Measurements from ENCODE around the gene NFILZ. TPM values are rescaled to one million over a fixed set of nuclear protein-coding genes. Genes with fewer than 3 reads are reported as not detected.
"Not testable (repeated sequence)": the region's sequence is repeated elsewhere in the genome, so short reads cannot be mapped to it uniquely, and the experiment has no call there.

Gene NFILZ
- total and polyA plus RNA-seq, 10 donors, result not detected

DNA sequence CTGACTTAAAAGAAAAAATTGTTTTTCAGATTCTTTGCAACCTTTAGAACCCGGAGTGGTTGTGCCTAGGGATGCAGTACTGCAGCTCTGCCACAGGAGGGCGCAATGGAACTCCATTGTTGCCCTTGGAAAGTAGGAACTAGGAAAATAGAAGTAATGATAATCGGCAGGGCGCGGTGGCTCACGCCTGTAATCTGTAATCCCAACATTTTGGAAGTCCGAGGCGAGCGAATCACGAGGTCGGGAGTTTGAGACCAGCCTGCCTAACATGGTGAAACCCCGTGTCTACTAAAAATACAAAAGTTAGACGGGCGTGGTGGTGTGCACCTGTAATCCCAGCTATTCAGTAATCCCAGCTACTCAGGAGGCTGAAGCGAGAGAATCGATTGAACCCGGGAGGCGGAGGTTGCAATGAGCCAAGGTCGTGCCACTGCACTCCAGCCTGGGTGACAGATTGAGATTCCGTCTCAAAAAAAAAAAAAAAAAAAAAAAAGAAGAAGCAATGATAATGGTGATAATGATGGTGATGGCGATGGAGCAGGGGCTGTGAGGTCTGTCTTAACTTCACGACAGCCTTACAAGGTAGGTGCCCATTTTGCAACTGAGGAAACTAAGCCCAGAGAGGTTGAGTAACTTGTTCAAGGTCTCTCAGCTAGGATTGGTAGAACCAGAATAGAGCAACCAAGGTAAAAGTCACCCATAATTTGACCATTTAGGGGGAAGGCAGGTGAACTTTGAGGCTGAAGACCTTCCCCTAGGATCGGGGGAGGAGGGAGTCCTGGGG, 14.4 kb upstream of the NFILZ start:
- Histone ChIP-seq H3K9me3 (no peaks in the 10 kb centered on the region), H3K27ac (no peak overlapping the region), H3K27me3 (replicated peaks in 1 of 7) (peaks cover 0 to 8% (median 0%) of the 10 kb centered on the region in 7 donors), H3K36me3 (no peaks in the 10 kb centered on the region), H3K4me1 (peaks cover 0 to 24% (median 3%) of the 10 kb centered on the region in 6 donors), H3K4me3 (peak overlapping the region in 1 of 8 donors; percentile 8)
- intact Hi-C loops (cut with DNase I; ENCODE audit: low total_unique reads), result no loop called here
- 28 to 36% (median 31%) methylated on average over 23 of the region's 23 CpGs for WGBS, 5 donors
- DNase-seq, result peak; percentile 88
- TF ChIP-seq POLR2AphosphoS5 (IDR thresholded peaks at IDR 0.05) (peak in 1 of 3 donors; percentile 19), POLR2A (IDR thresholded peaks at IDR 0.05) (no peak)
- TF ChIP-seq, protein P1, sequence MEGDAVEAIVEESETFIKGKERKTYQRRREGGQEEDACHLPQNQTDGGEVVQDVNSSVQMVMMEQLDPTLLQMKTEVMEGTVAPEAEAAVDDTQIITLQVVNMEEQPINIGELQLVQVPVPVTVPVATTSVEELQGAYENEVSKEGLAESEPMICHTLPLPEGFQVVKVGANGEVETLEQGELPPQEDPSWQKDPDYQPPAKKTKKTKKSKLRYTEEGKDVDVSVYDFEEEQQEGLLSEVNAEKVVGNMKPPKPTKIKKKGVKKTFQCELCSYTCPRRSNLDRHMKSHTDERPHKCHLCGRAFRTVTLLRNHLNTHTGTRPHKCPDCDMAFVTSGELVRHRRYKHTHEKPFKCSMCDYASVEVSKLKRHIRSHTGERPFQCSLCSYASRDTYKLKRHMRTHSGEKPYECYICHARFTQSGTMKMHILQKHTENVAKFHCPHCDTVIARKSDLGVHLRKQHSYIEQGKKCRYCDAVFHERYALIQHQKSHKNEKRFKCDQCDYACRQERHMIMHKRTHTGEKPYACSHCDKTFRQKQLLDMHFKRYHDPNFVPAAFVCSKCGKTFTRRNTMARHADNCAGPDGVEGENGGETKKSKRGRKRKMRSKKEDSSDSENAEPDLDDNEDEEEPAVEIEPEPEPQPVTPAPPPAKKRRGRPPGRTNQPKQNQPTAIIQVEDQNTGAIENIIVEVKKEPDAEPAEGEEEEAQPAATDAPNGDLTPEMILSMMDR (IDR thresholded peaks at IDR 0.05 in 8 of 11, conservative IDR thresholded peaks at IDR 0.05 in 3 of 11), result peak; percentile 78 to 96 (median 93)

GRCh38 chr19:8616861-8617260, 13.6 kb upstream of the NFILZ start:
- H3K27ac ChIP-seq, result no peak overlapping the region
- TF ChIP-seq, protein P1 (IDR thresholded peaks at IDR 0.05 in 8 of 11, conservative IDR thresholded peaks at IDR 0.05 in 3 of 11), result no peak
- no peak for TF ChIP-seq POLR2AphosphoS5 (IDR thresholded peaks at IDR 0.05)
- TF ChIP-seq POLR2A (IDR thresholded peaks at IDR 0.05), result no peak
- H3K27me3 ChIP-seq (replicated peaks in 1 of 7), result peaks cover 0 to 12% (median 0%) of the 10 kb centered on the region in 7 donors
- no peaks in the 10 kb centered on the region for H3K9me3 ChIP-seq
- DNase-seq, result no peak
- H3K4me3 ChIP-seq, result no peak overlapping the region
- 74 to 93% (median 82%) methylated on average over 6 of the region's 6 CpGs for WGBS, 5 donors
- peaks cover 0 to 17% (median 3%) of the 10 kb centered on the region in 6 donors for H3K4me1 ChIP-seq
- intact Hi-C loops (cut with DNase I; ENCODE audit: low total_unique reads), result no loop called here
- H3K36me3 ChIP-seq, result no peaks in the 10 kb centered on the region

- WGBS, 5 donors, result 79 to 86% (median 81%) methylated on average over 15 of the region's 15 CpGs
Observed at GRCh38 chr19:8617325-8617724, 13.1 kb upstream of the NFILZ start.

DNA sequence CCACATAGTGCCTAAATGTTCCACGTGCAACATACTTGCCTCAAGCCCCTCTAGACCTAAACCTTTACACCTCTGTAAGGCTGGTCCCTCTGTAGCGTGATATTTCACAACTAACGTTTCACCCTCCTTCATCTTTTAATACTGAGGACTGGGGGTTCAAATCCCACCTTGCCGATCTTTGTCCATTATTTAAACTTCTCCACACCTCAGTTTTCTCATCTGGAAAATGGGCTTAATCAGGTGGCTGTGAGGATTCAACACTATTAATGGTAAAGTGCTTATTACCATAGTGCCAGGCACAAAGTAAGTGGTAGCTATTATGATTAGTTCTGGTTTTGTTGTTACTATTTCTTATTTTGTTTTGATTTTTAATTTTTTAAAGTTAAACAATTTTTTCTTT, 12.4 kb upstream of the NFILZ start:
- no peaks in the 10 kb centered on the region for H3K36me3 ChIP-seq
- DNase-seq, result no peak
- peaks cover 0 to 14% (median 3%) of the 10 kb centered on the region in 6 donors for H3K4me1 ChIP-seq
- TF ChIP-seq POLR2AphosphoS5 (IDR thresholded peaks at IDR 0.05), result no peak
- TF ChIP-seq POLR2A (IDR thresholded peaks at IDR 0.05), result no peak
- TF ChIP-seq, protein P1 (IDR thresholded peaks at IDR 0.05 in 8 of 11, conservative IDR thresholded peaks at IDR 0.05 in 3 of 11), result no peak
- no peak overlapping the region for H3K27ac ChIP-seq
- H3K4me3 ChIP-seq, result no peak overlapping the region
- WGBS, 5 donors, result 80 to 85% (median 81%) methylated on average over 4 of the region's 4 CpGs
- no peaks in the 10 kb centered on the region for H3K9me3 ChIP-seq
- intact Hi-C loops (cut with DNase I; ENCODE audit: low total_unique reads), result no loop called here
- peaks cover 0 to 12% (median 0%) of the 10 kb centered on the region in 7 donors for H3K27me3 ChIP-seq (replicated peaks in 1 of 7)

More at GRCh38 chr19:8617325-8617724, 13.1 kb upstream of the NFILZ start:
- intact Hi-C loops (cut with DNase I; ENCODE audit: low total_unique reads); H3K4me3 ChIP-seq; H3K9me3 ChIP-seq; H3K36me3 ChIP-seq; DNase-seq; H3K27ac ChIP-seq: not testable (repeated sequence)
- Histone ChIP-seq H3K27me3 (replicated peaks in 1 of 7) (peaks cover 0 to 12% (median 0%) of the 10 kb centered on the region in 7 donors), H3K4me1 (peaks cover 0 to 14% (median 3%) of the 10 kb centered on the region in 6 donors)
